Measurements from ENCODE around the gene CLK1.

DNA sequence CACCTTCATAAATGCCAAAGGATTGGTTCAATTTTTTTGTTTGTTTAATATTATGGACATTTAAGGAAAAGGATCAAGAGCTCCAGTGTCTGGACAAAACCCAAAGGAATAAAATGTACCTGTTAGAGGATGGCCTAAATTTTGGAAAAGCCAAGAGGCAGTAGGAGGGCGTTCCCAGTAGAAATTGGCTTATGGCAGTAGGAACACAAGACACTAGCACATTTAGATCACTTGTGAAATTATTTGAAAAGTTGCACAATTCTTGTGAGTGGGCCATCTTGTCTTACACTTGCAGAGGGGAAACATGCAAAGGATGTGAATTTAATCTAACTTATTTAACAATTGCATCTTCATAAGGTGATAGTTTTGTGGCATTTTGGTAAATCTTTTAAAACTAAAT, 49.5 kb downstream of the CLK1 start:
- TF ChIP-seq, protein P1, sequence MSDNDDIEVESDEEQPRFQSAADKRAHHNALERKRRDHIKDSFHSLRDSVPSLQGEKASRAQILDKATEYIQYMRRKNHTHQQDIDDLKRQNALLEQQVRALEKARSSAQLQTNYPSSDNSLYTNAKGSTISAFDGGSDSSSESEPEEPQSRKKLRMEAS (IDR thresholded peaks at IDR 0.05) = no peak
- TF ChIP-seq, protein P2, sequence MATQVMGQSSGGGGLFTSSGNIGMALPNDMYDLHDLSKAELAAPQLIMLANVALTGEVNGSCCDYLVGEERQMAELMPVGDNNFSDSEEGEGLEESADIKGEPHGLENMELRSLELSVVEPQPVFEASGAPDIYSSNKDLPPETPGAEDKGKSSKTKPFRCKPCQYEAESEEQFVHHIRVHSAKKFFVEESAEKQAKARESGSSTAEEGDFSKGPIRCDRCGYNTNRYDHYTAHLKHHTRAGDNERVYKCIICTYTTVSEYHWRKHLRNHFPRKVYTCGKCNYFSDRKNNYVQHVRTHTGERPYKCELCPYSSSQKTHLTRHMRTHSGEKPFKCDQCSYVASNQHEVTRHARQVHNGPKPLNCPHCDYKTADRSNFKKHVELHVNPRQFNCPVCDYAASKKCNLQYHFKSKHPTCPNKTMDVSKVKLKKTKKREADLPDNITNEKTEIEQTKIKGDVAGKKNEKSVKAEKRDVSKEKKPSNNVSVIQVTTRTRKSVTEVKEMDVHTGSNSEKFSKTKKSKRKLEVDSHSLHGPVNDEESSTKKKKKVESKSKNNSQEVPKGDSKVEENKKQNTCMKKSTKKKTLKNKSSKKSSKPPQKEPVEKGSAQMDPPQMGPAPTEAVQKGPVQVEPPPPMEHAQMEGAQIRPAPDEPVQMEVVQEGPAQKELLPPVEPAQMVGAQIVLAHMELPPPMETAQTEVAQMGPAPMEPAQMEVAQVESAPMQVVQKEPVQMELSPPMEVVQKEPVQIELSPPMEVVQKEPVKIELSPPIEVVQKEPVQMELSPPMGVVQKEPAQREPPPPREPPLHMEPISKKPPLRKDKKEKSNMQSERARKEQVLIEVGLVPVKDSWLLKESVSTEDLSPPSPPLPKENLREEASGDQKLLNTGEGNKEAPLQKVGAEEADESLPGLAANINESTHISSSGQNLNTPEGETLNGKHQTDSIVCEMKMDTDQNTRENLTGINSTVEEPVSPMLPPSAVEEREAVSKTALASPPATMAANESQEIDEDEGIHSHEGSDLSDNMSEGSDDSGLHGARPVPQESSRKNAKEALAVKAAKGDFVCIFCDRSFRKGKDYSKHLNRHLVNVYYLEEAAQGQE (IDR thresholded peaks at IDR 0.05; ENCODE audit: low read depth) = no peak
- TF ChIP-seq NFIC (IDR thresholded peaks at IDR 0.05) = no peak
- no peak for TF ChIP-seq YY1 (IDR thresholded peaks at IDR 0.05; ENCODE audit: low read depth)
- TF ChIP-seq, protein P3, sequence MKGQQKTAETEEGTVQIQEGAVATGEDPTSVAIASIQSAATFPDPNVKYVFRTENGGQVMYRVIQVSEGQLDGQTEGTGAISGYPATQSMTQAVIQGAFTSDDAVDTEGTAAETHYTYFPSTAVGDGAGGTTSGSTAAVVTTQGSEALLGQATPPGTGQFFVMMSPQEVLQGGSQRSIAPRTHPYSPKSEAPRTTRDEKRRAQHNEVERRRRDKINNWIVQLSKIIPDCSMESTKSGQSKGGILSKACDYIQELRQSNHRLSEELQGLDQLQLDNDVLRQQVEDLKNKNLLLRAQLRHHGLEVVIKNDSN (IDR thresholded peaks at IDR 0.05) = no peak
- no peak for TF ChIP-seq RAD21 (IDR thresholded peaks at IDR 0.05; ENCODE audit: low read depth)
- TF ChIP-seq TAF1 (IDR thresholded peaks at IDR 0.05; ENCODE audit: low read depth) = no peak
- TF ChIP-seq EP300 (IDR thresholded peaks at IDR 0.05; ENCODE audit: borderline replicate concordance) = no peak
- TF ChIP-seq EGR1 (IDR thresholded peaks at IDR 0.05) = no peak
- no peak for TF ChIP-seq CREB1 (IDR thresholded peaks at IDR 0.05; ENCODE audit: low read depth)
- no peak for TF ChIP-seq FOXM1 (IDR thresholded peaks at IDR 0.05; ENCODE audit: borderline replicate concordance, low read depth)

Data from Ishikawa (cell line).